Gastrocnemius medialis (tissue), 4 donors: Measurements from ENCODE around the gene EXO1. TPM values are rescaled to one million over a fixed set of nuclear protein-coding genes. Genes with fewer than 3 reads are reported as not detected.
"Not testable (repeated sequence)": the region's sequence is repeated elsewhere in the genome, so short reads cannot be mapped to it uniquely, and the experiment has no call there.

Experiments used
- ATAC-seq, 2 donors: fragments of 150-250 bp; one replicate each; pipeline ENCODE4 v1.9.1; 2016
- DNase-seq, 2 donors: peaks; one replicate each; pipeline ENCODE4 v3.0.0-alpha.2; 2019
- H3K27ac ChIP-seq, 4 donors: fragments of 200-600 bp; sonication (generic); 1 replicate in 1 of 4; 2 replicates in 3 of 4; pipeline ENCODE4 v1.5.1; 2016 to 2018; ENCODE audit warnings: mild to moderate bottlenecking in 2 of 4, moderate library complexity in 1 of 4
- H3K27me3 ChIP-seq, 3 donors: fragments of 200-600 bp; sonication (generic) in 2 of 3; 1 replicate in 1 of 3; 2 replicates in 2 of 3; pipeline versions ENCODE4 v1.5.1 to v1.6.0; 2016 to 2019; ENCODE audit warnings: mild to moderate bottlenecking in 1 of 3, moderate library complexity in 1 of 3
- H3K36me3 ChIP-seq, 2 donors: fragments of 200-600 bp; sonication (generic) in 1 of 2; one replicate each; pipeline ENCODE4 v1.5.1; 2017 to 2018
- H3K4me1 ChIP-seq, 2 donors: fragments of 200-600 bp; sonication (generic) in 1 of 2; one replicate each; pipeline ENCODE4 v1.5.1; 2016 to 2017; ENCODE audit warnings: mild to moderate bottlenecking in 2 of 2
- H3K4me3 ChIP-seq, 4 donors: fragments of 200-600 bp; sonication (generic) in 3 of 4; 1 replicate in 1 of 4; 2 replicates in 3 of 4; pipeline ENCODE4 v1.5.1; 2016 to 2019; ENCODE audit warnings: mild to moderate bottlenecking in 2 of 4
- H3K9me3 ChIP-seq, 3 donors: fragments of 200-600 bp; sonication (generic) in 2 of 3; 1 replicate in 1 of 3; 2 replicates in 2 of 3; pipeline ENCODE4 v1.5.1; 2016 to 2019
- CTCF ChIP-seq, 5 experiments: fragments of 450-650 bp in 3 of 5; fragments of 200-600 bp in 2 of 5; sonication (generic) in 2 of 5; IDR thresholded peaks in 4 of 5; conservative IDR thresholded peaks in 1 of 5; 1 replicate in 4 of 5; 2 replicates in 1 of 5; pipeline ENCODE4 v1.5.1; 2016 to 2019; ENCODE audit warnings: antibody characterized with exemption in 5 of 5, mild to moderate bottlenecking in 3 of 5, moderate library complexity in 3 of 5
- POLR2A ChIP-seq, 2 donors: fragments of 450-650 bp; IDR thresholded peaks; one replicate each; pipeline ENCODE4 v1.6.1; 2017; ENCODE audit warnings: antibody characterized with exemption in 2 of 2, mild to moderate bottlenecking in 2 of 2, moderate library complexity in 2 of 2
- in situ Hi-C, 4 donors: fragments of 200-750 bp; cut with MboI; loops; one replicate each; pipeline versions ENCODE4 v1.15.0 to v1.8.0; 2017; ENCODE audit warnings: low sequenced_read_pairs in 4 of 4
- intact Hi-C: fragments of 100-400 bp; cut with DNase I; formaldehyde crosslinking; loops from one replicate; pipeline ENCODE4 v1.15.1; 2023; ENCODE audit warnings: low total_unique reads
- total RNA-seq, 4 donors: library from RNA; depleted of rRNA; stranded (reverse); fragments of >200 nt; gene quantifications; one replicate each; pipeline versions ENCODE4 v1.1.0 to v1.2.3, GENCODE V29; 2016

Gene EXO1
- total RNA-seq, 4 donors from 2014 or later: 0.20 TPM; not detected in 2

- Histone ChIP-seq H3K36me3 (no peaks in the 10 kb centered on the region), H3K9me3 (no peaks in the 10 kb centered on the region), H3K27me3 (no peaks in the 10 kb centered on the region), H3K4me3 (no peak overlapping the region), H3K4me1 (no peaks in the 10 kb centered on the region), H3K27ac (no peak overlapping the region)
- DNase-seq (no peak), ATAC-seq (no peak)
- intact Hi-C loops (no loop called here), in situ Hi-C loops (no loop called here)
- TF ChIP-seq CTCF (IDR thresholded peaks at IDR 0.05 in 4 of 5, conservative IDR thresholded peaks at IDR 0.05 in 1 of 5): no peak
- no peak for TF ChIP-seq POLR2A (IDR thresholded peaks at IDR 0.05)
These were observed 25.2 kb upstream of the EXO1 start for GRCh38 chr1:241822846-241823245.

GRCh38 chr1:241823925-241824324, 24.1 kb upstream of the EXO1 start:
- no peaks in the 10 kb centered on the region for H3K27me3 ChIP-seq
- no peak overlapping the region for H3K4me3 ChIP-seq
- in situ Hi-C loops (no loop called here), intact Hi-C loops (no loop called here)
- no peaks in the 10 kb centered on the region for H3K36me3 ChIP-seq
- TF ChIP-seq CTCF (IDR thresholded peaks at IDR 0.05 in 4 of 5, conservative IDR thresholded peaks at IDR 0.05 in 1 of 5): no peak
- no peak for TF ChIP-seq POLR2A (IDR thresholded peaks at IDR 0.05)
- H3K4me1 ChIP-seq: no peaks in the 10 kb centered on the region
- DNase-seq (no peak), ATAC-seq (no peak)
- H3K9me3 ChIP-seq: no peaks in the 10 kb centered on the region
- no peak overlapping the region for H3K27ac ChIP-seq

- TF ChIP-seq CTCF (IDR thresholded peaks at IDR 0.05 in 4 of 5, conservative IDR thresholded peaks at IDR 0.05 in 1 of 5) (no peak), POLR2A (IDR thresholded peaks at IDR 0.05) (no peak)
- in situ Hi-C loops: loop anchor here (25.0 kb wide), 3 partner anchors 188 to 288 kb away; partner anchors contain the start of genes CHML (in 2 of the 4), OPN3 (in 2 of the 4) and KMO (in 1 of the 4)
- Histone ChIP-seq H3K36me3 (no peaks in the 10 kb centered on the region), H3K4me1 (no peaks in the 10 kb centered on the region), H3K27me3 (no peaks in the 10 kb centered on the region), H3K9me3 (no peaks in the 10 kb centered on the region), H3K4me3 (no peak overlapping the region), H3K27ac (no peak overlapping the region)
- no peak for ATAC-seq
- intact Hi-C loops: no loop called here
- DNase-seq: no peak
These were observed 22.4 kb upstream of the EXO1 start for GRCh38 chr1:241825581-241825980.

GRCh38 chr1:241826613-241827012, 21.4 kb upstream of the EXO1 start:
- ATAC-seq: not testable (repeated sequence)
- in situ Hi-C loops: loop anchor here (25.0 kb wide), 3 partner anchors 189 to 289 kb away; partner anchors contain the start of genes CHML (in 2 of the 4), OPN3 (in 2 of the 4) and KMO (in 1 of the 4)

GRCh38 chr1:241827264-241827663, 20.7 kb upstream of the EXO1 start:
- DNase-seq (no peak), ATAC-seq (no peak)
- intact Hi-C loops: no loop called here
- Histone ChIP-seq H3K4me1 (no peaks in the 10 kb centered on the region), H3K9me3 (no peaks in the 10 kb centered on the region), H3K4me3 (no peak overlapping the region), H3K27ac (no peak overlapping the region), H3K27me3 (no peaks in the 10 kb centered on the region), H3K36me3 (no peaks in the 10 kb centered on the region)
- in situ Hi-C loops: loop anchor here (25.0 kb wide), 3 partner anchors 190 to 290 kb away; partner anchors contain the start of genes CHML (in 2 of the 4), OPN3 (in 2 of the 4) and KMO (in 1 of the 4)
- no peak for TF ChIP-seq CTCF (IDR thresholded peaks at IDR 0.05 in 4 of 5, conservative IDR thresholded peaks at IDR 0.05 in 1 of 5)
- TF ChIP-seq POLR2A (IDR thresholded peaks at IDR 0.05): no peak

More at GRCh38 chr1:241826613-241827012, 21.4 kb upstream of the EXO1 start:
- H3K4me1 ChIP-seq, H3K4me3 ChIP-seq, H3K9me3 ChIP-seq, H3K27ac ChIP-seq, H3K27me3 ChIP-seq, intact Hi-C loops, H3K36me3 ChIP-seq, DNase-seq: not testable (repeated sequence)
